NB4 (cell line): ENCODE measurements around the gene CSF1.

Experiments used
- CTCF ChIP-seq: IDR thresholded peaks from one replicate; pipeline ENCODE4 v1.5.1; 2012; ENCODE audit warnings: low read depth, low read length
- POLR2A ChIP-seq: IDR thresholded peaks from 2 replicates; pipeline ENCODE4 v1.6.1; 2011; ENCODE audit warnings: mild to moderate bottlenecking; ENCODE audit not compliant: insufficient read length; ENCODE audit errors: extremely low read depth

DNA sequence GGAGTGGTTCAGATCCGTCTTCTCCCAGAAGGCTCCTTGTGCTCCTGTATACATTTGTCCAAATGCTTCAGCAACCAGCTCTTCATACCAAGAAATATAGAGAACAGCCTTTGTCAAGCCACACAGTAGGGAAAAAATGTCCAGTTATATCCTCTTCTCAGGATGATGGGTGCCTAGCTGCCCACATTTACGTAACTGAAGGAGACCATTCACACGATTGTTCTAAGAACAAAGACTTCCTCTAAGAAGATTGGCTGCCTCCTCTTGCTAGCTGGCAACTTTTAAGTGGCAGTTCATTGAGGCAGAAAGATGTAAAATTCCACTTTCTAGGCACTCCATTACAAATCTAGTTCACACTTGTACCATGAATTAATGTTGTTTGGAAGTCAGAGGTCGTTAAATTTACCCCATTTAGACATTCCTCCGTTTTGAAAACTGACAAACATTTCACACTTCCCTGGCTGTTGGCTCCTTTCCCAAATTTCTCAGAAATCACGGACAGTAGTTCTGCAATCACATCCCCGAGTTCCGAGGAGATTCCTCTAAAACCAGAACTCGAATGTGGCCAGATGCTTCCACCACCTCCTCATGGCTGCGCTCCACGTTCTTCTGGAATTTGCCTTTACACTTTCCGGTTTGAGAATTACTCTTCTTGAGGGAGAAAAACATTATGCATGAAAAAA lies 45.6 kb upstream of the CSF1 start:
- TF ChIP-seq CTCF (no peak), POLR2A (no peak)
